HepG2 (cell line): ENCODE results near the gene RASA4B. TPM values are rescaled to one million over a fixed set of nuclear protein-coding genes. Genes with fewer than 3 reads are reported as not detected.
"Not testable (repeated sequence)": the region's sequence is repeated elsewhere in the genome, so short reads cannot be mapped to it uniquely, and the experiment has no call there.

Source experiments
- ATAC-seq: fragments of 200-7000 bp; cut with Tn5 transposase; 3 replicates; pipeline ENCODE4 v1.9.1; 2020; ENCODE audit warnings: mild to moderate bottlenecking, moderate library complexity
- BruUV-seq: library from RNA; stranded (reverse); fragments of 400-500 nt; replicated peaks from 2 replicates; lab custom pipeline; 2021; lab: Mats Ljungman, UMichigan
- CTCF ChIA-PET: fragments of 300-600 bp; formaldehyde crosslinking; extraction: SDS; loops from one replicate; lab custom pipeline; 2021; ENCODE audit warnings: low total read pairs, inconsistent platforms, low intra/inter-chr PET ratio; lab: Yijun Ruan, JAX
- POLR2A ChIA-PET: fragments of 350-600 bp; sonication (Branson Sonifier 250); formaldehyde crosslinking; loops from one replicate; lab custom pipeline; 2020; ENCODE audit warnings: antibody characterized with exemption, inconsistent platforms; lab: Yijun Ruan, JAX
- DNase-seq: peaks from one replicate; pipeline ENCODE4 v3.0.0-alpha.2; 2015; ENCODE audit warnings: low spot score
- FAIRE-seq: peaks from 3 replicates; lab custom pipeline; 2011; peaks lifted over from hg19 to GRCh38; lab: Jason Lieb, UNC
- H2AFZ ChIP-seq: one replicate; pipeline ENCODE4 v1.6.1; 2011; ENCODE audit warnings: low read length, inconsistent platforms
- H3K27ac ChIP-seq: fragments of 300-600 bp; 3 replicates; pipeline ENCODE4 v1.8.0; 2011; ENCODE audit warnings: mixed run types, mild to moderate bottlenecking, mixed read lengths, low read length, inconsistent platforms; ENCODE audit not compliant: insufficient read depth; ENCODE audit errors: extremely low read length
- H3K27me3 ChIP-seq, 2 experiments: fragments of 200-600 bp in 1 of 2; 2 replicates in 1 of 2; 3 replicates in 1 of 2; pipeline versions ENCODE4 v1.6.0 to v1.8.0; 2011; ENCODE audit warnings: low read length in 2 of 2, mild to moderate bottlenecking in 2 of 2, moderate library complexity in 2 of 2, inconsistent platforms in 1 of 2; ENCODE audit not compliant: insufficient read depth in 2 of 2, control insufficient read depth in 1 of 2
- H3K36me3 ChIP-seq, 2 experiments: fragments of 200-600 bp in 1 of 2; replicated peaks in 1 of 2; 2 replicates in 1 of 2; 3 replicates in 1 of 2; pipeline versions ENCODE4 v1.5.1 to v1.8.0; 2011; ENCODE audit warnings: low read length in 2 of 2, inconsistent platforms in 1 of 2; ENCODE audit not compliant: insufficient read depth in 2 of 2, control insufficient read depth in 1 of 2
- H3K4me1 ChIP-seq: 2 replicates; pipeline ENCODE4 v1.5.1; 2012; ENCODE audit warnings: low read length, inconsistent platforms; ENCODE audit not compliant: insufficient read depth
- H3K4me2 ChIP-seq: 2 replicates; pipeline ENCODE4 v1.6.0; 2011; ENCODE audit warnings: low read depth, low read length, inconsistent platforms
- H3K4me3 ChIP-seq, 3 experiments: fragments of 200-600 bp in 1 of 3; sonication (generic), shearing (Covaris generic) in 1 of 3; replicated peaks in 1 of 3; 2 replicates each; pipeline ENCODE4 v1.5.1; 2011 to 2016; ENCODE audit warnings: low read length in 3 of 3, inconsistent platforms in 2 of 3, low read depth in 2 of 3, mild to moderate bottlenecking in 2 of 3, control low read depth in 1 of 3, mixed read lengths in 1 of 3; ENCODE audit not compliant: insufficient read depth in 1 of 3
- H3K79me2 ChIP-seq: one replicate; pipeline ENCODE4 v1.6.1; 2011; ENCODE audit warnings: low read length, inconsistent platforms; ENCODE audit not compliant: insufficient read depth
- H3K9ac ChIP-seq: 2 replicates; pipeline ENCODE4 v1.6.0; 2011; ENCODE audit warnings: mild to moderate bottlenecking, low read depth, low read length, inconsistent platforms; ENCODE audit not compliant: insufficient read depth
- H3K9me3 ChIP-seq: 2 replicates; pipeline ENCODE4 v1.5.1; 2012; ENCODE audit warnings: mild to moderate bottlenecking, low read length
- H4K20me1 ChIP-seq: 2 replicates; pipeline ENCODE4 v1.6.0; 2011; ENCODE audit warnings: inconsistent platforms, mild to moderate bottlenecking, low read length, moderate library complexity; ENCODE audit not compliant: insufficient read depth
- WGBS: methylation state at CpG from one replicate; pipeline ENCODE4 v1.1.6; 2017; ENCODE audit warnings: low lambda C conversion rate; 5-methylcytosine and 5-hydroxymethylcytosine counted together
- in situ Hi-C: cut with HindIII; loops from 2 replicates; pipeline ENCODE4 v1.10.0; 2017; ENCODE audit warnings: low pct_unique_long_range_greater_than_20kb; ENCODE audit not compliant: extremely low pct_ligation_motif_present
- intact Hi-C: fragments of 100-400 bp; cut with micrococcal nuclease; formaldehyde crosslinking; loops from one replicate; pipeline ENCODE4 v1.10.0; 2022; ENCODE audit not compliant: unreplicated experiment
- polyA plus RNA-seq, 8 experiments: library from polyadenylated mRNA; depleted of rRNA in 3 of 8; stranded (reverse) in 7 of 8; unstranded in 1 of 8; fragments of >200 nt; fragmentation: Illumina TruSeq in 4 of 8; extraction: Trizol in 4 of 8; gene quantifications; 2 replicates each; pipeline versions ENCODE4 v1.2.1 to v1.2.3, GENCODE V29; 2011 to 2016; ENCODE audit warnings: low read depth in 4 of 8, missing spikeins in 1 of 8, mixed read lengths in 1 of 8; ENCODE audit not compliant: insufficient read depth in 1 of 8
- total RNA-seq, 5 experiments: library from RNA; depleted of rRNA; stranded (reverse); fragments of >200 nt; fragmentation: Illumina TruSeq; extraction: Trizol; gene quantifications; 2 replicates each; pipeline ENCODE4 v1.2.3, GENCODE V29; 2016; ENCODE audit warnings: low read depth in 1 of 5

Gene RASA4B
- total and polyA plus RNA-seq, 2 of the 13 experiments (the other 11 are each of a cell fraction or from before 2014, with no cell fraction given), result 0.82 to 1.3 TPM

DNA sequence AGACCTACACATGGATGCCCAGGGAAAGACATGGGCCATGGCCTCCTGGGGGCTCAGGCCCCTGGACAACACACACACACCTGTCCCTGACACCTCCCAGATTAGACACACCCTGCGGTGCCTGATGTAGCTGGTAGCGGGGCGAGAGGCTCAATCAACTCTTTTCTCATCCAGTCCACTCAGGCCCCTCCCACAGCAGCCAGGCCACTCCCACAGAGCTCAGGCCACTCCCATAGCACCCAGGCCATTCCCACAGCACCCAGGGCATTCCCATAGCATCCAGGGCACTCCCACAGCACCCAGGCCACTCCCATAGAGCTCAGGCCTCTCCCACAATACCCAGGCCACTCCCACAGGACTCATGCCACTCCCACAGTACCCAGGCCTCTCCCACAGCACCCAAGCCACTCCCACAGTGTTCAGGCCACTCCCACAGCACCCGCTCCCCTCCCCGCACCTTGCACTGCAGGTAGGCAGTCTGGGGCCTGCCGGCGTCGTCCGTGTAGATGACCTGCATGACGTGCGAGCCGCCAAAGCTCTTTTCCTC is 27.0 kb downstream of the RASA4B start:
- POLR2A ChIA-PET, BruUV-seq, H3K9ac ChIP-seq, H3K9me3 ChIP-seq, H3K79me2 ChIP-seq, H3K36me3 ChIP-seq, in situ Hi-C loops, H3K27me3 ChIP-seq, CTCF ChIA-PET, DNase-seq, H3K4me2 ChIP-seq, H3K4me3 ChIP-seq, H3K27ac ChIP-seq, H2AFZ ChIP-seq, H4K20me1 ChIP-seq, H3K4me1 ChIP-seq, intact Hi-C loops: not testable (repeated sequence)
- WGBS, result 77% methylated on average over 2 of the region's 12 CpGs
- FAIRE-seq (peak; percentile 52), ATAC-seq (peak; percentile 94)

DNA sequence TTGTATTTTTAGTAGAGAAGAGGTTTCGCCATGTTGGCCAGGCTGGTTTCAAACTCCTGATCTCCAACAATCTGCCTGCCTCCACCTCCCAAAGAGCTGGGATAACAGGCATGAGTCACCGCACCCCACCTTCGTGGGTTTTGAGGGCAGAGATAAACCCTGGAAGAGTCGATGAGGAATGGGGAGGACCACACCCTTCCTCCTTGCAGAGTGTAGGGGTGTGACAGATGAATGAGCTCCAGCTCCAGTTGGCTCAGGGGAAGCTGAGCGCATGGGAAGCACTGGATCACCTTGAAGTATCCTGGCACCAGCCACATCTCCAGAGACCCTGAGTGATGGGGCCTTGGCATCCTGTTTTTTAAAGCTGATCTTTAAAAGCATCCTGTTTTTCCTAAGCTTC is 33.3 kb downstream of the RASA4B start:
- FAIRE-seq, intact Hi-C loops, H3K9me3 ChIP-seq, BruUV-seq, DNase-seq, H3K4me2 ChIP-seq, H3K79me2 ChIP-seq, H4K20me1 ChIP-seq, POLR2A ChIA-PET, in situ Hi-C loops, H3K4me1 ChIP-seq, H3K27ac ChIP-seq, CTCF ChIA-PET, H3K27me3 ChIP-seq, H3K36me3 ChIP-seq, H2AFZ ChIP-seq, ATAC-seq, H3K4me3 ChIP-seq, H3K9ac ChIP-seq: not testable (repeated sequence)
- no CpG with 5 or more reads among the region's 5 CpGs for WGBS

DNA sequence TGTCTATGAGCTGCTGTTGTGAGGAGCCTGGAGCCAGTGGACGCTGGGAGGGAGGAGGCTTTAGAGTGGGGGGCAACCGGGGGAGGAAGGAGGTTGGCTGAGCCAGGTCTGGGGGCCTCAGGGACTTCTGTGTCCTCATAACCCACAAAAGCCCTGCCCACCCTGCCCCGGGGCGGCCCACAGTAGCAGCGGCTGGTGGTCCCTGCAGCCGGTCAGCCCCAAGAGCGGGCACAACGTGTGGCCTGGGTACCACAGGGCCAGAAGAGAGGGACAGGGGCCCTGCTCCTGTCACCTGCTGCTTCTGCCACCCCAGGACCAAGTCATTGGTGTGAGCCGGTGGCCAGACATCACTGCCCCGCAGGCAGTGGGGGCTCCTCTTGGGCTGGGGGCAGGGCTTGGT is 35.6 kb downstream of the RASA4B start:
- in situ Hi-C loops, FAIRE-seq, H3K4me3 ChIP-seq, BruUV-seq, H3K4me2 ChIP-seq, H2AFZ ChIP-seq, H4K20me1 ChIP-seq, H3K79me2 ChIP-seq, H3K36me3 ChIP-seq, POLR2A ChIA-PET, H3K9ac ChIP-seq, H3K9me3 ChIP-seq, H3K27ac ChIP-seq, CTCF ChIA-PET, intact Hi-C loops, ATAC-seq, DNase-seq, H3K4me1 ChIP-seq, H3K27me3 ChIP-seq: not testable (repeated sequence)
- WGBS, result no CpG with 5 or more reads among the region's 10 CpGs
